Thoracic aorta endothelial cell (primary cell): ENCODE results near the gene COL9A3. TPM values are rescaled to one million over a fixed set of nuclear protein-coding genes. Genes with fewer than 3 reads are reported as not detected.

Source experiments
- small RNA-seq: library from RNA; depleted of rRNA; stranded (forward); fragments of <200 nt; gene quantifications from one replicate; pipeline ENCODE3, GENCODE V24; 2012
- total RNA-seq: library from RNA; depleted of rRNA; stranded (reverse); fragments of >200 nt; gene quantifications from 2 replicates; pipeline ENCODE4 v1.2.3, GENCODE V29; 2012

COL9A3 gene
- total RNA-seq = 0.27 and 0.29 TPM in 2 replicates

DNA sequence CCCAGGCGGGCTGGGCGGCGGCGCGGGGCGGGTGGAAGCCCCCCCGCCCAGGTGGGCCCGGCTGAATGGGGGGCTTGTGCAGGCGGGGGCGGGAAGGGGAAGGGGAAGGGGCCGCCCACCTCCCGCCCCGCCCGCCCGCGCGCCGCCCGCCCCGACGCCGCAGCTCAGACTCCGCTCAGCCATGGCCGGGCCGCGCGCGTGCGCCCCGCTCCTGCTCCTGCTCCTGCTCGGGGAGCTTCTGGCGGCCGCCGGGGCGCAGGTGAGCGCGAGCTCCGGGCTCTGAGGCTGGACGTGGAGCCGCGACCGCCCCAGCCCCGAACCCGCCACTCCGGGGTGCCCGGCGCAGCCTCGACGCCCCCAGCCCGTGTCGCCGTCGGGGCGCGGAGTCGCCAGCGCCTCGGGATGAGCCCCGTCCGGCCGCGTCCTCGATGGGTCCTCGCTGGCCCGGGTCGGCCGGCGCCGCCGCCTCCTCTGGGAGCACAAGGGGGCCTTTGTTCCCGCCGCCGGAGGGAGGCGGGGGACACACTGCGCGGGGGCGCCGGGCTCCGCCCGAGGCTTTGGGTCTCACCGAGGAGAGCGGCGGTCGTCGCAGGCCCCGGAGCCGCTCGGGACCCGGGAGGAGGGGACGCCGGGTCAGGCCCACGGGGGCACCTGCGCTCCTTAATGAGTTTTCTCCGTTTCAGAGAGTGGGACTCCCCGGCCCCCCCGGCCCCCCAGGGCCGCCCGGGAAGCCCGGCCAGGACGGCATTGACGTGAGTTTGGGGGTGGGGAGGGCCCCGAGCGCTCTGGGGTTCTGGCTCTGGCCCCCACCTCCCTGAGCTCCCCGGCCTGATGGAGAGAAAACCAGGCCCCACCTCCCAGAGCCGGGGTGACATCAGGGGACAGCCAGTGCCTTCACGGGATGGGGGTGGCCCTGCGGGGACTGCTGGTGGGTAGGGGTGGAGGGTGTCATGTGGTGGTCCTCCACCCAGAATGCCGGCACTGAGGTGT lies at the start of gene COL9A3:
Gene COL9A3, plus strand, starts transcription at position 167 of the 990 bp plus-strand sequence. Its CDS starts 15 bp downstream, at position 182.

DNA sequence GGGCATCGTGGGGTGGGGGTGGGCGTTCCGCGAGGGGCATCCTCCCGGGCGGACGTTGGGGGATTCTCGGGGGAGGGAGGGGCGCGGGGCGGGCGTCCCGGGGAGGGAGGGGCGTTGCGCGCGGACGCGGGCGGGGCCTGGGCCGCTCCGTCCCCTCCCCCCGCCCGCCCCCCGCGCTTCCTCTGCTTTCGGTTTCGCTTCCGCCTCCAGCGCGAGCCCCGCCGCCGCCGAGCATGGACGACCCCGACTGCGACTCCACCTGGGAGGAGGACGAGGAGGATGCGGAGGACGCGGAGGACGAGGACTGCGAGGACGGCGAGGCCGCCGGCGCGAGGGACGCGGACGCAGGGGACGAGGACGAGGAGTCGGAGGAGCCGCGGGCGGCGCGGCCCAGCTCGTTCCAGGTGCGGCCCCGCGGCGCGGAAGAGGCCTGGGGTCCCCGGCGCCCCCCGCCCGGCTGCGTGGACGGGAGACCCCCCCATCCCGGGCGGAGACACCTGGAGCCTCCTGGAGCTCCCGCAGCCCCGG lies 12.2 kb upstream of the COL9A3 start, which contains the start of gene OGFR:
Gene OGFR, plus strand, starts transcription at position 209 of the 528 bp plus-strand sequence. Its CDS starts 25 bp downstream, at position 234.

DNA sequence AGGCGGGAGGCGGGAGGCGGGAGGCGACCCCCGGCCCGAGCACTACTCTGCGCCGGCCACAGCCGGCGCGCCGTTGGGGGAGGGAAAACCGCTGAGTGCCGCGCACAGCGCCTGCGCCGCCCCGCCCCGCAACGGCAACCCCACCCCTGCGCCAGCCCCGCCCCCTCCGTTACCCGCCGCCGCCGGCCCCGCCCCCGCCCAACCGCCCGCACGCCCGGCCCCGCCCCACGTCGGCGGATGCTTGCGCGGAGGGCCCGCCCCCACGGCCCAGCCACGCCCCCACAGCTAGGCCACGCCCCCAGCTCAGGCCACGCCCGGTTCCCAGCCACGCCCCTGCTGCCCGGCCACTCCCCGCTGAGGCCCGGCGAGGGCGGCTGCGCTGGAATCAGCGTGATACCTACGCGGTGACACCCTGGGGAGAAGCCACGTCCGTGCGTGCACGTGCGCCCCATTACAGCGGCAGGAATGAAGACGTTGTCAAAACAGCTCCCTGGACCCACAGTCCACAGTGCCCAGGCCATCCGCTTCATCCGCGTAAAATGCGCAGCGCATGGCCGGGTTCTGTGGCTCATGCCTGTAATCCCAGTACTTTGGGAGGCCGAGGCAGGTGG lies 45.0 kb downstream of the COL9A3 start, which contains the start of gene TCFL5:
Gene TCFL5, minus strand, starts transcription at position 97 of the 611 bp plus-strand sequence. CDS start 152 bp downstream, outside the sequence.

Small RNA genes within 50 kb of the gene (small RNA-seq; reads per million reads assigned to genes)
- gene DPH3P1 = not detected

Other genes starting within 250 kb of the COL9A3 start
- gene SLCO4A1, start 174.5 kb upstream of the COL9A3 start, total RNA-seq = 5.9 and 12.0 TPM in 2 replicates
- 0.43 and 2.5 TPM in 2 replicates for gene NTSR1, start 108.2 kb upstream of the COL9A3 start, total RNA-seq
- 20.1 and 21.3 TPM in 2 replicates for gene MRGBP, start 20.6 kb upstream of the COL9A3 start, total RNA-seq
- gene OGFR, start 12.2 kb upstream of the COL9A3 start, total RNA-seq = 33.2 and 43.6 TPM in 2 replicates
- gene TCFL5, start 44.8 kb downstream of the COL9A3 start, total RNA-seq = 12.3 and 12.6 TPM in 2 replicates
- 50.9 and 52.2 TPM in 2 replicates for gene DIDO1, start 109.5 kb downstream of the COL9A3 start, total RNA-seq
- 34.0 and 37.6 TPM in 2 replicates for gene GID8, start 121.1 kb downstream of the COL9A3 start, total RNA-seq
- gene SLC17A9, start 135.7 kb downstream of the COL9A3 start, total RNA-seq = 12.5 and 19.2 TPM in 2 replicates
- not detected in 2 replicates for gene BHLHE23, start 189.9 kb downstream of the COL9A3 start, total RNA-seq